Measurements from ENCODE around the gene SLC7A9.
"Not testable (repeated sequence)": the region's sequence is repeated elsewhere in the genome, so short reads cannot be mapped to it uniquely, and the experiment has no call there.

SLC7A9 gene

GRCh38 chr19:32864318-32865007 lies 5.1 kb downstream of the SLC7A9 start:
- Mint-ChIP-seq H3K27ac (no peak overlapping the region), H3K27me3 (no peaks in the 10 kb centered on the region), H3K36me3 (no peaks in the 10 kb centered on the region), H3K4me3 (no peak overlapping the region), H3K4me1 (no peaks in the 10 kb centered on the region), H3K9me3 (no peaks in the 10 kb centered on the region)
- DNase-seq (ENCODE audit: low spot score in 2 of 2) (no peak), ATAC-seq (ENCODE audit: low read depth) (no peak)

GRCh38 chr19:32863841-32864240 lies 5.7 kb downstream of the SLC7A9 start:
- peaks cover 2% of the 10 kb centered on the region for H3K27me3 Mint-ChIP-seq
- no peak overlapping the region for H3K4me3 Mint-ChIP-seq
- no peaks in the 10 kb centered on the region for H3K9me3 Mint-ChIP-seq
- no peak for DNase-seq (ENCODE audit: low spot score in 2 of 2)
- peaks cover 2% of the 10 kb centered on the region for H3K36me3 Mint-ChIP-seq
- H3K4me1 Mint-ChIP-seq = no peaks in the 10 kb centered on the region
- H3K27ac Mint-ChIP-seq = no peak overlapping the region
- no peak for ATAC-seq (ENCODE audit: low read depth)

GRCh38 chr19:32863301-32863700 lies 6.3 kb downstream of the SLC7A9 start:
- Mint-ChIP-seq H3K4me1 (no peaks in the 10 kb centered on the region), H3K9me3 (no peaks in the 10 kb centered on the region), H3K27ac (no peak overlapping the region), H3K36me3 (peaks cover 2% of the 10 kb centered on the region), H3K4me3 (no peak overlapping the region), H3K27me3 (peaks cover 2% of the 10 kb centered on the region)
- ATAC-seq (ENCODE audit: low read depth) = no peak
- no peak for DNase-seq (ENCODE audit: low spot score in 2 of 2)

DNA sequence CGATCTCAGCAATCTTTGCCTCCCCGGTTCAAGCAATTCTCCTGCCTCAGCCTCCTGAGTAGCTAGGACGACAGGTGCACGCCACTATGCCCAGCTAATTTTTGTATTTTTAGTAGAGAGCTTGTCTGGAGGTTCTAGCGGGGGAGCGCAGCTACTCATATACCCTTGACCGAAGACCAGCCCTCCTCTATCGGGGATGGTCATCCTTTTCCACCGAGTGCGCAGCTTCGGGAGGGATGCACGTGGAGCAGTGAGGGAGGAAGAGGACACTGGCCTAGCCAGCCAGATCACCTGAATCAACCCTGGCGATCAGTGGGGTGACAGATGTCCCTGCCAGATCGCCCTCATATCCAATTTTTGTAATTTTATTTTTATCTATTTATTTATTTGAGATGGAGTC lies 6.8 kb downstream of the SLC7A9 start:
- no peak for DNase-seq (ENCODE audit: low spot score in 2 of 2)
- peaks cover 2% of the 10 kb centered on the region for H3K27me3 Mint-ChIP-seq
- H3K36me3 Mint-ChIP-seq = peaks cover 2% of the 10 kb centered on the region
- no peaks in the 10 kb centered on the region for H3K9me3 Mint-ChIP-seq
- no peak overlapping the region for H3K27ac Mint-ChIP-seq
- H3K4me3 Mint-ChIP-seq = no peak overlapping the region
- ATAC-seq (ENCODE audit: low read depth) = no peak
- H3K4me1 Mint-ChIP-seq = no peaks in the 10 kb centered on the region

DNA sequence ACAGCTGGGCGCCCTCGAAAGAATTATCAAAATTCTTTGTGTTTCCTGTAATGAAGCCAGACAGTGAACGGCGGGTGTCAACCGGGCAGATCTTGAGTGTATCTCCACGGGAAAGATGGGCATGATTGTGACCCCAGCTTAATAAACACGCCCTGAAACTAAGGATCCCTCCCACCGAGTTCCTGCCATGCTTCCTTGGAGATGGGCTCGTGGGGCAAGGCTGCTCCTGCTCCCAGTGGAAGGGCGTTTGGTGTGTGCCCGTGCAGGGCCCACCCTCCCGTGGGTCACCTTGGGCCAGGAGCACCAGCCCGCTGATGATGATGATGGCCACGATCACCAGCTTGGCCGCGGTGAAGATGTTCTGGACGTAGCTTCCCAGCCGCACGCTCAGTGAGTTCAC lies 7.4 kb downstream of the SLC7A9 start:
- peaks cover 2% of the 10 kb centered on the region for H3K27me3 Mint-ChIP-seq
- H3K27ac Mint-ChIP-seq = no peak overlapping the region
- DNase-seq (ENCODE audit: low spot score in 2 of 2) = no peak
- no peak for ATAC-seq (ENCODE audit: low read depth)
- H3K4me3 Mint-ChIP-seq = no peak overlapping the region
- H3K4me1 Mint-ChIP-seq = no peaks in the 10 kb centered on the region
- H3K9me3 Mint-ChIP-seq = no peaks in the 10 kb centered on the region
- H3K36me3 Mint-ChIP-seq = peaks cover 2% of the 10 kb centered on the region

- Mint-ChIP-seq H3K27me3 (peaks cover 2% of the 10 kb centered on the region), H3K9me3 (no peaks in the 10 kb centered on the region), H3K36me3 (peaks cover 2% of the 10 kb centered on the region), H3K4me3 (no peak overlapping the region), H3K27ac (no peak overlapping the region), H3K4me1 (no peaks in the 10 kb centered on the region)
- DNase-seq (ENCODE audit: low spot score in 2 of 2) (no peak), ATAC-seq (ENCODE audit: low read depth) (no peak)
Measured at GRCh38 chr19:32861596-32861995, 8.0 kb downstream of the SLC7A9 start.

DNA sequence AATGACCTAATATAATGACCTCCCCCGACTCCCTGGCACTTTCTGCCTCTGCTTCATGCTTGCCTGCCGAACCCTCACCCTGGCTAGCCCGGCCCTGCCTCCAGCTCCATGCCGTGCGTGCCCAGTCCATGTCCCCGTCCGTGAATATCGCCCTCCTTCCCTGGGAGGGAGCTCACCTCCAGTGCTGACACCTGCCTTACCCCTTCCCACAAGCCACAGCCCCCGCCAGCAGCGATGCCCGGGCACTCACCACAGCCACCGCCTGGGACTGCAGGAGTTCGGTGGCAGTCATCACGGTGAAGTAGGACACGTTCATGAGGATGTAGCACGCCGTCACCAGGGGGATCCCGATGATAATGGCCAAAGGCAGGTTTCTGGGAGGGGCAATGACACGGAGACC lies 10.0 kb downstream of the SLC7A9 start:
- Mint-ChIP-seq H3K4me3 (no peak overlapping the region), H3K27me3 (peaks cover 2% of the 10 kb centered on the region), H3K36me3 (peaks cover 2% of the 10 kb centered on the region), H3K4me1 (no peaks in the 10 kb centered on the region), H3K27ac (no peak overlapping the region), H3K9me3 (no peaks in the 10 kb centered on the region)
- DNase-seq (ENCODE audit: low spot score in 2 of 2) (no peak), ATAC-seq (ENCODE audit: low read depth) (no peak)

- ATAC-seq (ENCODE audit: low read depth) = no peak
- no peak for DNase-seq (ENCODE audit: low spot score in 2 of 2)
- no peaks in the 10 kb centered on the region for H3K9me3 Mint-ChIP-seq
Measured at GRCh38 chr19:32858559-32858958, 11.0 kb downstream of the SLC7A9 start.

GRCh38 chr19:32858155-32858554 lies 11.4 kb downstream of the SLC7A9 start:
- Mint-ChIP-seq H3K27ac (no peak overlapping the region), H3K9me3 (no peaks in the 10 kb centered on the region), H3K36me3 (peaks cover 2% of the 10 kb centered on the region), H3K27me3 (peaks cover 2% of the 10 kb centered on the region), H3K4me3 (no peak overlapping the region), H3K4me1 (no peaks in the 10 kb centered on the region)
- ATAC-seq (ENCODE audit: low read depth) (no peak), DNase-seq (ENCODE audit: low spot score in 2 of 2) (no peak)

More at GRCh38 chr19:32858559-32858958, 11.0 kb downstream of the SLC7A9 start:
- Mint-ChIP-seq H3K4me1 (no peaks in the 10 kb centered on the region), H3K4me3 (no peak overlapping the region), H3K27me3 (peaks cover 2% of the 10 kb centered on the region), H3K27ac (no peak overlapping the region), H3K36me3 (peaks cover 2% of the 10 kb centered on the region)

DNA sequence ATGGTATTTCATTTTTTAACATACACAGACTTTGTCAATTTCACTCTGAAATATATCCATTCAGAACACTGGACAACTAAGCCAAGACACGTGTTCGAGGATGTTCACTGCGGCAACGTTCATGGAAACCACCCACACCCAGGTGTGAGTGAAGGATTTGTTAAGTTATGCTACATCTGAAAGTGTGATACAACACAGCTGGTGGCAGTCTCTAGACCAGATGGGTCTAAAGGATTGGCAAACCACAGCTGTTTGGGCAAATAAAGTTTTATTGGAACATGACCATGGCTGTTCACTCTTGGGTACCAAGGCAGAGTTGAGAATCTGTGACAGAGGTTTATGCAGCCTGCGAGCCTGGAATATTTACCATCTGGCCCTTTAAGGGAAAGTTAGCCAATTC lies 12.0 kb downstream of the SLC7A9 start:
- DNase-seq (ENCODE audit: low spot score in 2 of 2) (no peak), ATAC-seq (ENCODE audit: low read depth) (no peak)
- peaks cover 2% of the 10 kb centered on the region for H3K36me3 Mint-ChIP-seq
- H3K9me3 Mint-ChIP-seq = no peaks in the 10 kb centered on the region
- H3K27me3 Mint-ChIP-seq = peaks cover 2% of the 10 kb centered on the region
- no peaks in the 10 kb centered on the region for H3K4me1 Mint-ChIP-seq
- H3K4me3 Mint-ChIP-seq = no peak overlapping the region
- no peak overlapping the region for H3K27ac Mint-ChIP-seq

- H3K4me3 Mint-ChIP-seq; DNase-seq (ENCODE audit: low spot score in 2 of 2); H3K27ac Mint-ChIP-seq; H3K9me3 Mint-ChIP-seq; ATAC-seq (ENCODE audit: low read depth); H3K27me3 Mint-ChIP-seq; H3K4me1 Mint-ChIP-seq; H3K36me3 Mint-ChIP-seq: not testable (repeated sequence)
Measured at GRCh38 chr19:32856818-32857217, 12.7 kb downstream of the SLC7A9 start.

DNA sequence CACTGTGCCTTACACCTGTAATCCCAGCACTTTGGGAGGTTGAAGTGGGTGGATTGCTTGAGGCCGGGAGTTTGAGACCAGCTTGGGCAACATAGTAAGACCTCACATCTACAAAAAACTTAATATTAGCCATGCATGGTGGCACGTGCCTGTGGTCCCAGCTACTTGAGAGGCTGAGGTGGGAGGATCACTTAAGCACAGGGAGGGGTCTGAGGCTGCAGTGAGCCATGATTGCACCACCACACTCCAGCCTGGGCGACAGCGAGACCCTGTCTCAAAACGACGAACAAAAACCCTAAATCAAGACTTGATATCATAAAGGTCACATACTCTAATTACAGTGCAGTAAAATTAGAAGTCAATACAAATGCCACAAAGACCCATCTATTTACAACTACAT lies 17.4 kb downstream of the SLC7A9 start:
- no peaks in the 10 kb centered on the region for H3K36me3 Mint-ChIP-seq
- no peak for ATAC-seq (ENCODE audit: low read depth)
- H3K9me3 Mint-ChIP-seq = peaks cover 1% of the 10 kb centered on the region
- no peaks in the 10 kb centered on the region for H3K27me3 Mint-ChIP-seq
- no peaks in the 10 kb centered on the region for H3K4me1 Mint-ChIP-seq
- no peak for DNase-seq (ENCODE audit: low spot score in 2 of 2)
- no peak overlapping the region for H3K4me3 Mint-ChIP-seq
- no peak overlapping the region for H3K27ac Mint-ChIP-seq

GRCh38 chr19:32848035-32848434 lies 21.5 kb downstream of the SLC7A9 start:
- ATAC-seq (ENCODE audit: low read depth); H3K27ac Mint-ChIP-seq: not testable (repeated sequence)

GRCh38 chr19:32843716-32844245 lies 25.8 kb downstream of the SLC7A9 start:
- no peak overlapping the region for H3K27ac Mint-ChIP-seq
- peaks cover 7% of the 10 kb centered on the region for H3K36me3 Mint-ChIP-seq
- H3K4me3 Mint-ChIP-seq = no peak overlapping the region
- DNase-seq (ENCODE audit: low spot score in 2 of 2) (no peak), ATAC-seq (ENCODE audit: low read depth) (no peak)
- peaks cover 15% of the 10 kb centered on the region for H3K9me3 Mint-ChIP-seq
- no peaks in the 10 kb centered on the region for H3K4me1 Mint-ChIP-seq
- H3K27me3 Mint-ChIP-seq = no peaks in the 10 kb centered on the region

More at GRCh38 chr19:32848035-32848434, 21.5 kb downstream of the SLC7A9 start:
- H3K27me3 Mint-ChIP-seq; H3K4me3 Mint-ChIP-seq; DNase-seq (ENCODE audit: low spot score in 2 of 2); H3K9me3 Mint-ChIP-seq; H3K36me3 Mint-ChIP-seq; H3K4me1 Mint-ChIP-seq: not testable (repeated sequence)

DNA sequence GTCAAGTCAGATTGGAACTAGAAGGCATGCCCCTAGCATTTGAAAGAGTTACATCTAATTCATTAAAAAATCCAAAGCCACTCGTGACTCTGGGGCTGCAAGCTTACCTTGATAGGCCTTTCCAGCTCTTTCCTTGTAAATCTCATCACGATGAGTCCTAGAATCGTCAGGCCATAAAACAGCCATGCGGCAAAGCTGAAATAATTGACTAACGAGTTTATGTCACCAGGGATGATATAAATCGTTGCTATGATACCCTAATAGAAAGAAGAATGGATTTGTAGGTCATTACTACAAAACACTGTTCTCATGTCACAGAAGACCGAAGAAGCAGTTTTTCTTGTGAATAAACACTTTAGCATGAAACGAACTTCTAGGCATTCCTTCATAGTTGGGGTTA lies 27.5 kb downstream of the SLC7A9 start:
- no peak overlapping the region for H3K27ac Mint-ChIP-seq
- no peaks in the 10 kb centered on the region for H3K4me1 Mint-ChIP-seq
- DNase-seq (ENCODE audit: low spot score in 2 of 2) = no peak
- peaks cover 7% of the 10 kb centered on the region for H3K36me3 Mint-ChIP-seq
- no peak for ATAC-seq (ENCODE audit: low read depth)
- H3K9me3 Mint-ChIP-seq = peaks cover 14% of the 10 kb centered on the region
- H3K4me3 Mint-ChIP-seq = no peak overlapping the region
- H3K27me3 Mint-ChIP-seq = no peaks in the 10 kb centered on the region

All from memory B cell (primary cell).